SK-N-SH treated with all-trans-retinoic acid at 6 μM for 48 hours (cell line): ENCODE measurements around the gene C2CD4C.

Source experiments
- ARNTL ChIP-seq: fragments of 450-650 bp; formaldehyde crosslinking; IDR thresholded peaks from 2 replicates; pipeline ENCODE4 v1.5.0; 2020; ENCODE audit warnings: low read depth, mild to moderate bottlenecking, moderate library complexity, borderline replicate concordance
- CSRNP3 ChIP-seq: fragments of 250-450 bp; sonication (Bioruptor Pico); IDR thresholded peaks from 2 replicates; pipeline ENCODE4 v1.5.1; 2021; ENCODE audit warnings: mild to moderate bottlenecking, moderate library complexity
- ESRRG ChIP-seq: fragments of 250-450 bp; sonication (Bioruptor Pico); IDR thresholded peaks from 2 replicates; pipeline ENCODE4 v1.6.1; 2021; ENCODE audit warnings: mild to moderate bottlenecking
- OSR1 ChIP-seq: fragments of 250-450 bp; sonication (Bioruptor Pico); IDR thresholded peaks from 2 replicates; pipeline ENCODE4 v1.8.0; 2022; ENCODE audit warnings: moderate library complexity, mild to moderate bottlenecking, inconsistent platforms
- PATZ1 ChIP-seq: fragments of 250-450 bp; sonication (Bioruptor Pico); IDR thresholded peaks from 2 replicates; pipeline ENCODE4 v1.8.0; 2020; ENCODE audit warnings: mild to moderate bottlenecking, moderate library complexity, borderline replicate concordance
- RARB ChIP-seq: fragments of 250-450 bp; sonication (Bioruptor Pico); IDR thresholded peaks from 2 replicates; pipeline ENCODE4 v1.8.0; 2021; ENCODE audit warnings: mild to moderate bottlenecking, moderate library complexity
- SNAI2 ChIP-seq: fragments of 250-450 bp; sonication (Bioruptor Pico); IDR thresholded peaks from 2 replicates; pipeline ENCODE4 v1.5.0; 2020; ENCODE audit warnings: mild to moderate bottlenecking, moderate library complexity
- TCF4 ChIP-seq: fragments of 250-450 bp; sonication (Bioruptor Pico); IDR thresholded peaks from 2 replicates; pipeline ENCODE4 v1.8.0; 2021; ENCODE audit warnings: mild to moderate bottlenecking, moderate library complexity, borderline replicate concordance
- ZNF8 ChIP-seq: fragments of 450-650 bp; formaldehyde crosslinking; IDR thresholded peaks from 2 replicates; pipeline ENCODE4 v1.5.0; 2020; ENCODE audit warnings: mild to moderate bottlenecking, moderate library complexity

GRCh38 chr19:383040-383439 is 25.9 kb downstream of the C2CD4C start:
- TF ChIP-seq OSR1 (CRISPR knock-in tag) (no peak), ZNF8 (CRISPR knock-in tag) (no peak), PATZ1 (CRISPR knock-in tag) (no peak), ESRRG (CRISPR knock-in tag) (no peak), SNAI2 (CRISPR knock-in tag) (no peak), ARNTL (CRISPR knock-in tag) (no peak), TCF4 (no peak), RARB (no peak), CSRNP3 (CRISPR knock-in tag) (no peak)
